HL-60 (cell line): ENCODE results near the gene RFXAP.

ENCODE experiments used
- DNase-seq, 2 experiments: peaks; one replicate each; pipeline ENCODE4 v3.0.0-alpha.2; 2010 to 2020; ENCODE audit warnings: low read depth in 1 of 2, low spot score in 1 of 2
- H3K27ac ChIP-seq: fragments of 250-450 bp; sonication (Bioruptor Pico); replicated peaks from 2 replicates; pipeline ENCODE4 v1.5.1; 2020; ENCODE audit warnings: mild to moderate bottlenecking, moderate library complexity
- H3K27me3 ChIP-seq: fragments of 250-450 bp; sonication (Bioruptor Pico); 2 replicates; pipeline ENCODE4 v1.5.1; 2021; ENCODE audit warnings: mild to moderate bottlenecking, moderate library complexity; ENCODE audit not compliant: insufficient read depth, poor library complexity, severe bottlenecking
- H3K4me3 ChIP-seq: replicated peaks from 2 replicates; pipeline ENCODE4 v1.5.1; 2011; ENCODE audit warnings: mild to moderate bottlenecking, control low read depth, low read length; ENCODE audit not compliant: insufficient read depth
- GABPA ChIP-seq: IDR thresholded peaks from 2 replicates; pipeline ENCODE4 v1.6.1; 2012; ENCODE audit warnings: low read depth
- POLR2AphosphoS5 ChIP-seq: IDR thresholded peaks from 2 replicates; pipeline ENCODE4 v1.6.1; 2012; ENCODE audit warnings: low read depth
- SPI1 ChIP-seq: IDR thresholded peaks from 2 replicates; pipeline ENCODE4 v1.6.1; 2012; ENCODE audit warnings: low read depth, mild to moderate bottlenecking, borderline replicate concordance
- TF ChIP-seq, protein P1 (sequence below): IDR thresholded peaks from one replicate; pipeline ENCODE4 v1.5.1; 2011; ENCODE audit warnings: low read length, control low read depth, inconsistent platforms; ENCODE audit not compliant: insufficient read depth
- TF ChIP-seq, protein P2 (sequence below): IDR thresholded peaks from 2 replicates; pipeline ENCODE4 v1.6.1; 2012; ENCODE audit warnings: low read depth; ENCODE audit not compliant: insufficient replicate concordance

RFXAP gene

DNA sequence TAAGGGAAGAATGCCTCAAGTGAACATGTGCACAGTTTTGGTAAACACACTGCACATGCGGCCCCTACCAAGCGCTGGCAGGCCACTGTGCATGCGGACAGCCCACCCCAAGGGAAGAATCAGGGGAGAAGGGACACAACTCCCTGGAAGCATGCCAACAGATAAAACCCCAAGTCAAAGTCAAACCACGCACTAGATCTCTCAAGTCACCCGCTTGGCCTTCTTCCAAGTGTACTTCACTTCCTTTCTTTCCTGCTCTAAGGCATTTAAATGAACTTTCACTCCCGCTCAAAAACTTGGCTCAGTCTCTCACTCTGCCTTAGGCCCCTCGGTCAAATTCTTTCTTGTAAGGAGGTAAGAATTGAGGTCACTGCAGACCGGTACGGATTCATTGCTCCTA is 4.6 kb upstream of the RFXAP start:
- DNase-seq: peak in 1 of 2 experiments; percentile 63
- no peaks in the 10 kb centered on the region for H3K27me3 ChIP-seq
- TF ChIP-seq GABPA: no peak
- TF ChIP-seq, protein P1, sequence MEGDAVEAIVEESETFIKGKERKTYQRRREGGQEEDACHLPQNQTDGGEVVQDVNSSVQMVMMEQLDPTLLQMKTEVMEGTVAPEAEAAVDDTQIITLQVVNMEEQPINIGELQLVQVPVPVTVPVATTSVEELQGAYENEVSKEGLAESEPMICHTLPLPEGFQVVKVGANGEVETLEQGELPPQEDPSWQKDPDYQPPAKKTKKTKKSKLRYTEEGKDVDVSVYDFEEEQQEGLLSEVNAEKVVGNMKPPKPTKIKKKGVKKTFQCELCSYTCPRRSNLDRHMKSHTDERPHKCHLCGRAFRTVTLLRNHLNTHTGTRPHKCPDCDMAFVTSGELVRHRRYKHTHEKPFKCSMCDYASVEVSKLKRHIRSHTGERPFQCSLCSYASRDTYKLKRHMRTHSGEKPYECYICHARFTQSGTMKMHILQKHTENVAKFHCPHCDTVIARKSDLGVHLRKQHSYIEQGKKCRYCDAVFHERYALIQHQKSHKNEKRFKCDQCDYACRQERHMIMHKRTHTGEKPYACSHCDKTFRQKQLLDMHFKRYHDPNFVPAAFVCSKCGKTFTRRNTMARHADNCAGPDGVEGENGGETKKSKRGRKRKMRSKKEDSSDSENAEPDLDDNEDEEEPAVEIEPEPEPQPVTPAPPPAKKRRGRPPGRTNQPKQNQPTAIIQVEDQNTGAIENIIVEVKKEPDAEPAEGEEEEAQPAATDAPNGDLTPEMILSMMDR: no peak
- peak; percentile 69; the same call in 1 of the 2 replicates for TF ChIP-seq SPI1
- H3K4me3 ChIP-seq: no peak overlapping the region
- no peak overlapping the region for H3K27ac ChIP-seq

DNA sequence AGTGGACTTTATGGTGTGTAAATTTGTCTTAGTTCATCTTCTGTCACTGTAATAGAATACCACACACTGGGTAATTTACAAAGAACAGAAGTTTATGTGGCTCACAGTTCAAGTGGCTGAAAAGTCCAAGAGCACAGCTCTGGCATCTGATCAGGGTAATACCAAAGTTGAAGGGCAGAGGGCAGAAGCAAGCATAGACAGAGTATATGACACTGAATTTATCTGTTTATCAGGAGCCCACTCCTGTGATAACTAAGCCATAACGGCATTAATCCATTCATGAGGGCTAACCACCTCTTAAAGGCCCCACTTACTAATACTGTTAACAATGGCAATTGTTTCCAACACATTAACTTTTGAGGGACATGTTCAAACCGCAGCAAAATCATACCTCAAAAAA is 4.0 kb upstream of the RFXAP start:
- peak in 1 of 2 experiments; percentile 19 for DNase-seq
- Histone ChIP-seq H3K27ac (no peak overlapping the region), H3K27me3 (no peaks in the 10 kb centered on the region)

DNA sequence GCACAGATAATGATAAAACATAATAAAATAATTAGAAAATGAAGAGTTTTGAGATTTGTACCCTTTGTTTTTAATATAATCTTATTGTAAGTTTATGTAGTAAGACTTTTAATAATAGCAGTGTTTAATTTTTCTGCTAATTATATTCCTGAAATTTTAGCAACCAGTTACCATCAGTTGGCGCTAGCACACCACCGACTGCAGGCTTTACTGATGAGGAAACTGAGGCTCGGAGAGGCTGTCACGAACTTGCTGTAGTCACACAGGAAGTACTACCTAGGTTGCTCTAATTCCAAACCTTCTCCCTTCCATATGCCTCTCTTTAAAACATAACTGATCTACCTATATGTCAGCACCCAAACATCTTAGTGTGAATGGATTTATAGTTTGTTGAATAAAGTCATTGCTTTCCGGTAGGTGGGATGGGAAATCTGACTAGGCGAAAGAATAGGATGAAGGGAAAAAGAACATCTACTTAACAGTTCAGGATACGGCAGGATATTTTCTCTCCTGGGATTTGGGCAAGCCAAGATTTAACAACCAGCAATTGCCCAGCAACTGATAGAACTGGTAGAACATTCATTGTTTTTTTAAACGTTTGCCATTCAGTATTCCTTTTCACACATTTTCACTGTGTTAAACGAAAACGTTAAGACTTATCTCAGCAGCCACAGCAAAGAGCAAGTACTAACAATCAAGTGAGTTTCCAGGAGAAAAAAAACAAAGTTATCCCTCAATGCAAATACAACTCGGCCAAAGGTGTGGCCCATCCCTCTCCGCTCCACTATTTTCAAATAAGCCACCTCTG is 822 bp upstream of the RFXAP start:
- H3K27me3 ChIP-seq: no peaks in the 10 kb centered on the region
- peak overlapping the region; percentile 89 for H3K4me3 ChIP-seq
- H3K27ac ChIP-seq: no peak overlapping the region
- no peak for DNase-seq
- no peak for TF ChIP-seq GABPA
- TF ChIP-seq SPI1: no peak
- TF ChIP-seq, protein P1: no peak
- TF ChIP-seq POLR2AphosphoS5: no peak
- TF ChIP-seq, protein P2, sequence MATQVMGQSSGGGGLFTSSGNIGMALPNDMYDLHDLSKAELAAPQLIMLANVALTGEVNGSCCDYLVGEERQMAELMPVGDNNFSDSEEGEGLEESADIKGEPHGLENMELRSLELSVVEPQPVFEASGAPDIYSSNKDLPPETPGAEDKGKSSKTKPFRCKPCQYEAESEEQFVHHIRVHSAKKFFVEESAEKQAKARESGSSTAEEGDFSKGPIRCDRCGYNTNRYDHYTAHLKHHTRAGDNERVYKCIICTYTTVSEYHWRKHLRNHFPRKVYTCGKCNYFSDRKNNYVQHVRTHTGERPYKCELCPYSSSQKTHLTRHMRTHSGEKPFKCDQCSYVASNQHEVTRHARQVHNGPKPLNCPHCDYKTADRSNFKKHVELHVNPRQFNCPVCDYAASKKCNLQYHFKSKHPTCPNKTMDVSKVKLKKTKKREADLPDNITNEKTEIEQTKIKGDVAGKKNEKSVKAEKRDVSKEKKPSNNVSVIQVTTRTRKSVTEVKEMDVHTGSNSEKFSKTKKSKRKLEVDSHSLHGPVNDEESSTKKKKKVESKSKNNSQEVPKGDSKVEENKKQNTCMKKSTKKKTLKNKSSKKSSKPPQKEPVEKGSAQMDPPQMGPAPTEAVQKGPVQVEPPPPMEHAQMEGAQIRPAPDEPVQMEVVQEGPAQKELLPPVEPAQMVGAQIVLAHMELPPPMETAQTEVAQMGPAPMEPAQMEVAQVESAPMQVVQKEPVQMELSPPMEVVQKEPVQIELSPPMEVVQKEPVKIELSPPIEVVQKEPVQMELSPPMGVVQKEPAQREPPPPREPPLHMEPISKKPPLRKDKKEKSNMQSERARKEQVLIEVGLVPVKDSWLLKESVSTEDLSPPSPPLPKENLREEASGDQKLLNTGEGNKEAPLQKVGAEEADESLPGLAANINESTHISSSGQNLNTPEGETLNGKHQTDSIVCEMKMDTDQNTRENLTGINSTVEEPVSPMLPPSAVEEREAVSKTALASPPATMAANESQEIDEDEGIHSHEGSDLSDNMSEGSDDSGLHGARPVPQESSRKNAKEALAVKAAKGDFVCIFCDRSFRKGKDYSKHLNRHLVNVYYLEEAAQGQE: no peak

More for the DNA sequence above, 4.0 kb upstream of the RFXAP start:
- no peak overlapping the region for H3K4me3 ChIP-seq
- no peak for TF ChIP-seq GABPA
- TF ChIP-seq SPI1: no peak
- TF ChIP-seq, protein P2: no peak
- no peak for TF ChIP-seq POLR2AphosphoS5
- TF ChIP-seq, protein P1: no peak

DNA sequence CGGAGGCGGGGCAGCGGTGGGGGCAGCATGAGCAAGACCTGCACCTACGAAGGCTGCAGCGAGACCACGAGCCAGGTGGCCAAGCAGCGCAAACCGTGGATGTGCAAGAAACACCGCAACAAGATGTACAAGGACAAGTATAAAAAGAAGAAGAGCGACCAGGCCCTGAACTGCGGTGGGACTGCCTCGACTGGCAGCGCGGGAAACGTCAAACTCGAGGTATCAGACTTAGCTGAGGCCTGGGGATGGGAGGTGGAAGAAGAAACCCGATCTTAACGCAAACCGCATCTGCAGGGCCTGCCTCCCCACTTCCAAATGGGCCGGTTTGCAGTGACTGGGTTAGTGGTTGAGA is 693 bp downstream of the RFXAP start:
- Histone ChIP-seq H3K27me3 (no peaks in the 10 kb centered on the region), H3K4me3 (peak overlapping the region; percentile 89), H3K27ac (peak overlapping the region; percentile 85)
- peak in 1 of 2 experiments; percentile 63 for DNase-seq
- peak; percentile 13; the same call in 1 of the 2 replicates for TF ChIP-seq SPI1
- TF ChIP-seq, protein P1: no peak
